PFSK-1 (cell line): ENCODE data around the gene GGT7.
A peak's percentile ranks its signal among the peaks of the same experiment; 100 is the strongest.

Experiments used
- POLR2AphosphoS5 ChIP-seq: IDR thresholded peaks from 2 replicates; pipeline ENCODE4 v1.6.1; 2012; ENCODE audit warnings: low read depth, mild to moderate bottlenecking, control low read depth, low read length, moderate library complexity
- SIN3A ChIP-seq: IDR thresholded peaks from 2 replicates; pipeline ENCODE4 v1.6.1; 2012; ENCODE audit warnings: mild to moderate bottlenecking, low read length, moderate library complexity, borderline replicate concordance; ENCODE audit not compliant: insufficient read depth
- TF ChIP-seq, protein P1 (sequence below), 2 experiments: IDR thresholded peaks; 2 replicates each; pipeline versions ENCODE4 v1.6.1 to v1.8.0; 2011 to 2012; ENCODE audit warnings: low read depth in 2 of 2, low read length in 2 of 2, control low read depth in 1 of 2, inconsistent platforms in 1 of 2, mild to moderate bottlenecking in 1 of 2, moderate library complexity in 1 of 2; ENCODE audit not compliant: insufficient read depth in 1 of 2

DNA sequence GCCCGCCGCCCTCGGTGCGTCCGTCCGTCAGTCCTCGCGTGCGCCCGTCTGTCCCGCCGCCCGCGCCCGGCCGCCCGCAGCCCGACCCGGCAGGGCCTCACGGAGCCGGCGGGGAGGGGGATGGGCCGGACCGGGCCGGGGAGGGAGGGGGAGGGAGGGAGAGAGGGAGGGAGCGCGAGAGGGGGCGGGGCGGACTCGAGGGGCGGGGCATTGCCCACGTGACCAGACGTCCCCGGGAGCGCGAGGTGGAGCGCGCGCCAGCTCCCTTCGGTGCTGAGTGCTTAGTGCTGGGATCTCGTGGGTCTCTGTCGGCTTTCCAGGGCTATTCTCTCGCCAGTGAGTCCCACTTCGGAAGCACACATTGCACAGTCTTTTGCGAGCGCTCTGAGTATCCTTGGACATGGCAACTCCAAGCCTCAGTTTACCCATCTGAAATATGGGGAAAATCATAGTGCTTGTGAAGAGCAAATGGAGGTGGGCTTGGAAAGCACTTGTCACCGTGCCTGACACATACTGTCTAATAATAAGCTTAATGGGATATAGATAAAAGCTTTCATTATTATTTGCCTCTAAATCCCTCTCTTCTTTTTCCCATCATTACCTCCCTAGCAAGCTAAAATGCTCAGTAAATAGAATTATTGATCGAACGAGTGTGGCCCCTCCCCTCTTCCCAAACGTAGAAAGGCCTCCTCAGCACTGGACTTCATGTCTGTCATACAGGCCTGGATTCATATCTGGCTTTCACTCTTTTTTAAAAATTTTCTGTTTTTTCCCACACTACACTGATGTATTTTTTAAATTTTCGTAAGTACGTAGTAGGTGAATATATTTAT lies 46.9 kb downstream of the GGT7 start, which contains the start of gene NCOA6:
- no peak for TF ChIP-seq SIN3A
- TF ChIP-seq POLR2AphosphoS5: peak; percentile 89; the same call in 1 of the 2 replicates
- TF ChIP-seq, protein P1, sequence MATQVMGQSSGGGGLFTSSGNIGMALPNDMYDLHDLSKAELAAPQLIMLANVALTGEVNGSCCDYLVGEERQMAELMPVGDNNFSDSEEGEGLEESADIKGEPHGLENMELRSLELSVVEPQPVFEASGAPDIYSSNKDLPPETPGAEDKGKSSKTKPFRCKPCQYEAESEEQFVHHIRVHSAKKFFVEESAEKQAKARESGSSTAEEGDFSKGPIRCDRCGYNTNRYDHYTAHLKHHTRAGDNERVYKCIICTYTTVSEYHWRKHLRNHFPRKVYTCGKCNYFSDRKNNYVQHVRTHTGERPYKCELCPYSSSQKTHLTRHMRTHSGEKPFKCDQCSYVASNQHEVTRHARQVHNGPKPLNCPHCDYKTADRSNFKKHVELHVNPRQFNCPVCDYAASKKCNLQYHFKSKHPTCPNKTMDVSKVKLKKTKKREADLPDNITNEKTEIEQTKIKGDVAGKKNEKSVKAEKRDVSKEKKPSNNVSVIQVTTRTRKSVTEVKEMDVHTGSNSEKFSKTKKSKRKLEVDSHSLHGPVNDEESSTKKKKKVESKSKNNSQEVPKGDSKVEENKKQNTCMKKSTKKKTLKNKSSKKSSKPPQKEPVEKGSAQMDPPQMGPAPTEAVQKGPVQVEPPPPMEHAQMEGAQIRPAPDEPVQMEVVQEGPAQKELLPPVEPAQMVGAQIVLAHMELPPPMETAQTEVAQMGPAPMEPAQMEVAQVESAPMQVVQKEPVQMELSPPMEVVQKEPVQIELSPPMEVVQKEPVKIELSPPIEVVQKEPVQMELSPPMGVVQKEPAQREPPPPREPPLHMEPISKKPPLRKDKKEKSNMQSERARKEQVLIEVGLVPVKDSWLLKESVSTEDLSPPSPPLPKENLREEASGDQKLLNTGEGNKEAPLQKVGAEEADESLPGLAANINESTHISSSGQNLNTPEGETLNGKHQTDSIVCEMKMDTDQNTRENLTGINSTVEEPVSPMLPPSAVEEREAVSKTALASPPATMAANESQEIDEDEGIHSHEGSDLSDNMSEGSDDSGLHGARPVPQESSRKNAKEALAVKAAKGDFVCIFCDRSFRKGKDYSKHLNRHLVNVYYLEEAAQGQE (IDR thresholded peaks at IDR 0.05; ENCODE audit: insufficient read depth in 1 of 2, low read depth in 2 of 2, low read length in 2 of 2): no peak
